GM12872 (cell line): Measurements from ENCODE around the gene PLXNC1.

Source experiments
- CTCF ChIP-seq: IDR thresholded peaks from 3 replicates; pipeline ENCODE4 v1.5.1; 2011; ENCODE audit warnings: low read depth, mild to moderate bottlenecking, low read length, moderate library complexity; ENCODE audit not compliant: insufficient read depth

The PLXNC1 gene

GRCh38 chr12:94327809-94328208 is 179.4 kb downstream of the PLXNC1 start:
- no peak for TF ChIP-seq CTCF

GRCh38 chr12:94329366-94329765 is 181.0 kb downstream of the PLXNC1 start:
- no peak for TF ChIP-seq CTCF

GRCh38 chr12:94333396-94333795 is 185.0 kb downstream of the PLXNC1 start:
- TF ChIP-seq CTCF: no peak

GRCh38 chr12:94336211-94336925 is 188.0 kb downstream of the PLXNC1 start:
- TF ChIP-seq CTCF: no peak

- no peak for TF ChIP-seq CTCF
These were observed 189.8 kb downstream of the PLXNC1 start for GRCh38 chr12:94338006-94338794.

GRCh38 chr12:94340573-94340972 is 192.2 kb downstream of the PLXNC1 start:
- TF ChIP-seq CTCF: no peak

GRCh38 chr12:94353130-94353529 is 204.8 kb downstream of the PLXNC1 start:
- TF ChIP-seq CTCF: no peak
